Cardiac fibroblast (primary cell): ENCODE results near the gene SLC38A5.

Experiments
- DNase-seq, 2 donors: peaks; one replicate each; pipeline versions ENCODE4 v3.0.0 to v3.0.0-alpha.2; 2010; ENCODE audit warnings: low read depth in 2 of 2
- H3K4me3 ChIP-seq, 2 donors: replicated peaks in 1 of 2; 1 replicate in 1 of 2; 2 replicates in 1 of 2; pipeline ENCODE4 v1.5.1; 2011; ENCODE audit warnings: low read depth in 2 of 2, low read length in 2 of 2, mild to moderate bottlenecking in 2 of 2, moderate library complexity in 1 of 2
- CTCF ChIP-seq: IDR thresholded peaks from one replicate; pipeline ENCODE4 v1.5.1; 2011; ENCODE audit warnings: low read depth, mild to moderate bottlenecking, low read length, inconsistent platforms

Gene SLC38A5

GRCh38 chrX:48492293-48492910, 22.3 kb upstream of the SLC38A5 start:
- no peak for TF ChIP-seq CTCF
- no peak overlapping the region for H3K4me3 ChIP-seq
- peak; percentile 26 to 77 for DNase-seq

- H3K4me3 ChIP-seq, result no peak overlapping the region
- no peak for TF ChIP-seq CTCF
- no peak for DNase-seq
Observed at GRCh38 chrX:48491809-48492208, 21.7 kb upstream of the SLC38A5 start.

GRCh38 chrX:48490661-48491060, 20.6 kb upstream of the SLC38A5 start:
- TF ChIP-seq CTCF, result no peak
- H3K4me3 ChIP-seq, result no peak overlapping the region
- DNase-seq, result peak in 1 of 2 donors; percentile 40

- DNase-seq, result no peak
- no peak for TF ChIP-seq CTCF
Observed at GRCh38 chrX:48489892-48490291, 19.8 kb upstream of the SLC38A5 start.

GRCh38 chrX:48489296-48489695, 19.2 kb upstream of the SLC38A5 start:
- no peak for DNase-seq
- TF ChIP-seq CTCF, result no peak
- H3K4me3 ChIP-seq, result no peak overlapping the region

More at GRCh38 chrX:48489892-48490291, 19.8 kb upstream of the SLC38A5 start:
- H3K4me3 ChIP-seq, result no peak overlapping the region

- no peak for TF ChIP-seq CTCF
- no peak for DNase-seq
- no peak overlapping the region for H3K4me3 ChIP-seq
Observed at GRCh38 chrX:48488034-48488433, 18.0 kb upstream of the SLC38A5 start.

GRCh38 chrX:48487362-48487798, 17.3 kb upstream of the SLC38A5 start:
- peak; percentile 89 to 99 for DNase-seq
- TF ChIP-seq CTCF, result no peak
- H3K4me3 ChIP-seq, result no peak overlapping the region
